GM23338 (cell line): ENCODE measurements around the gene SH3RF3. TPM values are rescaled to one million over a fixed set of nuclear protein-coding genes. Genes with fewer than 3 reads are reported as not detected.

Experiments
- ATAC-seq: fragments of 200-7000 bp; cut with Tn5 transposase; 3 replicates; pipeline ENCODE4 v1.9.1; 2020
- DNase-seq: peaks from one replicate; pipeline ENCODE4 v3.0.0-alpha.2; 2015; ENCODE audit warnings: low spot score
- H2AFZ ChIP-seq: fragments of 200-600 bp; sonication (generic); 2 replicates; pipeline ENCODE4 v1.8.0; 2016; ENCODE audit warnings: antibody characterized with exemption, mild to moderate bottlenecking, moderate library complexity
- H3F3A ChIP-seq: fragments of 200-600 bp; sonication (generic); replicated peaks from 2 replicates; pipeline ENCODE4 v1.8.0; 2017; ENCODE audit warnings: antibody characterized with exemption, mixed run types, low read depth
- H3K27ac ChIP-seq: fragments of 200-600 bp; sonication (generic); 2 replicates; pipeline ENCODE4 v1.6.1; 2016; ENCODE audit warnings: low read depth
- H3K27me3 ChIP-seq: fragments of 200-600 bp; sonication (generic); 2 replicates; pipeline ENCODE4 v1.8.0; 2016; ENCODE audit warnings: mild to moderate bottlenecking, mixed run types, moderate library complexity; ENCODE audit not compliant: insufficient read depth
- H3K36me3 ChIP-seq: fragments of 200-600 bp; sonication (generic); 2 replicates; pipeline ENCODE4 v1.8.0; 2016; ENCODE audit warnings: mild to moderate bottlenecking; ENCODE audit not compliant: insufficient read depth
- H3K4me1 ChIP-seq: fragments of 200-600 bp; sonication (generic); 2 replicates; pipeline ENCODE4 v1.8.0; 2016; ENCODE audit warnings: mild to moderate bottlenecking, moderate library complexity; ENCODE audit not compliant: insufficient read depth
- H3K4me2 ChIP-seq: fragments of 200-600 bp; sonication (generic); 2 replicates; pipeline ENCODE4 v1.7.1; 2017; ENCODE audit warnings: mixed run types
- H3K4me3 ChIP-seq: fragments of 200-600 bp; sonication (generic); 2 replicates; pipeline ENCODE4 v1.6.1; 2016; ENCODE audit warnings: mixed run types
- H3K79me2 ChIP-seq: fragments of 200-600 bp; sonication (generic); replicated peaks from 2 replicates; pipeline ENCODE4 v1.8.0; 2017; ENCODE audit warnings: mild to moderate bottlenecking; ENCODE audit not compliant: insufficient read depth
- H3K9me2 ChIP-seq: fragments of 200-600 bp; sonication (generic); 2 replicates; pipeline ENCODE4 v1.8.0; 2017; ENCODE audit not compliant: insufficient read depth
- H4K20me1 ChIP-seq: fragments of 200-600 bp; sonication (generic); replicated peaks from 2 replicates; pipeline ENCODE4 v1.8.0; 2017; ENCODE audit warnings: mild to moderate bottlenecking; ENCODE audit not compliant: insufficient read depth
- H3K27ac Mint-ChIP-seq: 2 replicates; pipeline ENCODE4 v1.8.0; 2020; ENCODE audit warnings: inconsistent platforms, mild to moderate bottlenecking, moderate library complexity, mixed read lengths
- H3K27me3 Mint-ChIP-seq: 3 replicates; pipeline ENCODE4 v1.8.0; 2022; ENCODE audit warnings: low read depth, mild to moderate bottlenecking, moderate library complexity, mixed read lengths, inconsistent platforms; ENCODE audit not compliant: insufficient read depth, poor library complexity
- H3K36me3 Mint-ChIP-seq: 3 replicates; pipeline ENCODE4 v1.8.0; 2021; ENCODE audit warnings: low read depth, mild to moderate bottlenecking, inconsistent platforms, moderate library complexity, mixed read lengths
- H3K4me1 Mint-ChIP-seq: 3 replicates; pipeline ENCODE4 v1.8.0; 2020; ENCODE audit warnings: mild to moderate bottlenecking, inconsistent platforms, mixed read lengths
- H3K4me3 Mint-ChIP-seq: 3 replicates; pipeline ENCODE4 v1.8.0; 2021; ENCODE audit warnings: moderate library complexity, mild to moderate bottlenecking, inconsistent platforms, mixed read lengths
- H3K9me3 Mint-ChIP-seq: 3 replicates; pipeline ENCODE4 v1.8.0; 2020; ENCODE audit warnings: moderate library complexity, mild to moderate bottlenecking, inconsistent platforms, mixed read lengths
- CREB1 ChIP-seq: fragments of 250-450 bp; sonication (Bioruptor Pico); IDR thresholded peaks from 2 replicates; pipeline ENCODE4 v1.5.0; 2020; ENCODE audit warnings: low read depth, mild to moderate bottlenecking, moderate library complexity
- EZH2 ChIP-seq: fragments of 200-600 bp; sonication (generic); IDR thresholded peaks from one replicate; pipeline ENCODE4 v1.8.0; 2017; ENCODE audit warnings: antibody characterized with exemption, mild to moderate bottlenecking, low read depth; ENCODE audit not compliant: unreplicated experiment
- EZH2phosphoT487 ChIP-seq: fragments of 200-600 bp; sonication (generic); IDR thresholded peaks from one replicate; pipeline ENCODE4 v1.8.1; 2018; ENCODE audit warnings: antibody characterized with exemption; ENCODE audit not compliant: unreplicated experiment
- JUNB ChIP-seq: IDR thresholded peaks from one replicate; pipeline ENCODE4 v1.6.1; 2016; ENCODE audit warnings: antibody characterized with exemption; ENCODE audit not compliant: unreplicated experiment
- NANOG ChIP-seq: IDR thresholded peaks from 2 replicates; pipeline ENCODE4 v1.6.1; 2016; ENCODE audit warnings: antibody characterized with exemption, borderline replicate concordance
- POLR2AphosphoS5 ChIP-seq: IDR thresholded peaks from 2 replicates; pipeline ENCODE4 v1.6.1; 2016; ENCODE audit warnings: antibody characterized with exemption, low read depth
- ZNF114 ChIP-seq: fragments of 250-450 bp; sonication (Bioruptor Pico); IDR thresholded peaks from 2 replicates; pipeline ENCODE4 v1.5.0; 2020; ENCODE audit warnings: mild to moderate bottlenecking, moderate library complexity
- ZNF331 ChIP-seq: fragments of 250-450 bp; sonication (Bioruptor Pico); IDR thresholded peaks from 2 replicates; pipeline ENCODE4 v1.5.0; 2020; ENCODE audit warnings: low read depth, mild to moderate bottlenecking, moderate library complexity
- polyA plus RNA-seq: library from polyadenylated mRNA; unstranded; fragments of >200 nt; fragmentation: Nextera tagmentation; extraction: Ambion mirVana; gene quantifications from 2 replicates; pipeline ENCODE4 v1.2.1, GENCODE V29; 2016
- total RNA-seq: library from RNA; depleted of rRNA; stranded (reverse); fragments of >200 nt; shearing (Covaris generic); gene quantifications from 2 replicates; pipeline ENCODE4 v1.2.3, GENCODE V29; 2014
- TF ChIP-seq, protein P1 (sequence below), 2 experiments: fragments of 200-600 bp in 1 of 2; sonication (generic) in 1 of 2; conservative IDR thresholded peaks; 2 replicates each; pipeline versions ENCODE4 v1.5.1 to v1.6.1; 2016 to 2017; ENCODE audit warnings: antibody characterized with exemption in 2 of 2, low read depth in 2 of 2, mild to moderate bottlenecking in 2 of 2, moderate library complexity in 1 of 2
- TF ChIP-seq, protein P2 (sequence below): IDR thresholded peaks from one replicate; pipeline ENCODE4 v1.6.1; 2018; ENCODE audit warnings: antibody characterized with exemption; ENCODE audit not compliant: unreplicated experiment

Gene SH3RF3
- total and polyA plus RNA-seq, 2 experiments from 2014 or later: 0.11 to 0.63 TPM

DNA sequence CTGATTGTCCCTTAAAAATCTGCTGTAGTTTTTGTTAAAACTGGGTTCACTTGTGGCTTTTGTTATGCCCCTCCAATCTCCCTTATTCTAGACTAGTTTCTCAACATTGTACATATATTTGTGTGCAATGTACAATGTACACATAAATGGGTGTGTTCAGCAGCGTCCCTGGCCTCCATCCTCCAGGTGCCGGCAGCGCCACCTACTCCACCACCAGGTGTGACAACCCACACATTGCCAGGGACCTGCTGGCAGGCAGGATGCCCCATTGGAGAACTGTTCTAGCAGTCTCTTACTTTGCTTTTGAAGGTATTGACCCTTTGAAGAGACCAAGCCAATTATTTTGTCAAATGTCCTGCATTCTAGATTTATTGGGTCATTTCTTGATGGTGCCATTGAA is 75.4 kb downstream of the SH3RF3 start:
- H3K4me3 Mint-ChIP-seq: no peak overlapping the region
- H3K36me3 ChIP-seq: no peaks in the 10 kb centered on the region

DNA sequence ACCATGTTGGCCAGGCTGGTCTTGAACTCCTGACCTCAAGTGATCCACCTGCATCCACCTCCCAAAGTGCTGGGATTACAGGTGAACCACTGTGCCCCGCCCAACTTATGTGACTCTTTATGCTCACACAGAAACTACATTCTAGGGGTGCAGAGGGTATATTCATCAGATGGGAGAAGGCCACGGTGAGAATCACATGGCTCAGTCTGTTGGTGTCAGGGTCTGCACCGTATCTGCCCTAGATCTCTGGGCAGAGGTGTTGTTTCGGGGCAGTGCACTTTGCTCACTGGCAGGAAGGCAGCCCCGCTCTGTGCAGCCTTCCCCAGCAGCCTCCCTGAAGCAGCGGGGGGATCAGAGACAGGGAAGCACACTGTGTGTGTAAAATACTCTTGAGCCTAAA is 76.4 kb downstream of the SH3RF3 start:
- no peaks in the 10 kb centered on the region for H3F3A ChIP-seq
- peaks cover 10% of the 10 kb centered on the region for H3K27me3 Mint-ChIP-seq
- H3K4me1 Mint-ChIP-seq: peaks cover 2% of the 10 kb centered on the region; the same call in 1 of the 3 replicates
- ATAC-seq: no peak
- H3K9me2 ChIP-seq: no peaks in the 10 kb centered on the region
- H3K36me3 ChIP-seq: no peaks in the 10 kb centered on the region
- H3K27ac Mint-ChIP-seq: no peak overlapping the region; the same call in 1 of the 2 replicates
- H3K4me3 Mint-ChIP-seq: no peak overlapping the region
- H4K20me1 ChIP-seq: no peaks in the 10 kb centered on the region
- no peaks in the 10 kb centered on the region for H3K79me2 ChIP-seq
- no peak overlapping the region for H3K4me2 ChIP-seq
- no peaks in the 10 kb centered on the region for H3K9me3 Mint-ChIP-seq
- no peaks in the 10 kb centered on the region; the same call in 2 of the 3 replicates for H3K36me3 Mint-ChIP-seq
- no peak for DNase-seq
- H2AFZ ChIP-seq: no peak overlapping the region
- H3K4me1 ChIP-seq: no peaks in the 10 kb centered on the region
- H3K4me3 ChIP-seq: no peak overlapping the region
- H3K27me3 ChIP-seq: no peaks in the 10 kb centered on the region
- no peak overlapping the region for H3K27ac ChIP-seq
- TF ChIP-seq NANOG (no peak), JUNB (no peak), ZNF114 (CRISPR knock-in tag) (no peak), EZH2 (no peak), ZNF331 (CRISPR knock-in tag) (no peak)

More for the DNA sequence above, 75.4 kb downstream of the SH3RF3 start:
- Mint-ChIP-seq H3K27ac (no peak overlapping the region), H3K27me3 (peaks cover 11% of the 10 kb centered on the region), H3K36me3 (no peaks in the 10 kb centered on the region; the same call in 2 of the 3 replicates), H3K4me1 (no peaks in the 10 kb centered on the region), H3K9me3 (0 out of 3 replicates have a peak, but pooled peaks cover under 1% of the 10 kb centered on the region)
- TF ChIP-seq ZNF114 (CRISPR knock-in tag) (no peak), JUNB (no peak), EZH2phosphoT487 (no peak), NANOG (no peak), POLR2AphosphoS5 (no peak), EZH2 (no peak), CREB1 (CRISPR knock-in tag) (no peak)
- TF ChIP-seq, protein P1, sequence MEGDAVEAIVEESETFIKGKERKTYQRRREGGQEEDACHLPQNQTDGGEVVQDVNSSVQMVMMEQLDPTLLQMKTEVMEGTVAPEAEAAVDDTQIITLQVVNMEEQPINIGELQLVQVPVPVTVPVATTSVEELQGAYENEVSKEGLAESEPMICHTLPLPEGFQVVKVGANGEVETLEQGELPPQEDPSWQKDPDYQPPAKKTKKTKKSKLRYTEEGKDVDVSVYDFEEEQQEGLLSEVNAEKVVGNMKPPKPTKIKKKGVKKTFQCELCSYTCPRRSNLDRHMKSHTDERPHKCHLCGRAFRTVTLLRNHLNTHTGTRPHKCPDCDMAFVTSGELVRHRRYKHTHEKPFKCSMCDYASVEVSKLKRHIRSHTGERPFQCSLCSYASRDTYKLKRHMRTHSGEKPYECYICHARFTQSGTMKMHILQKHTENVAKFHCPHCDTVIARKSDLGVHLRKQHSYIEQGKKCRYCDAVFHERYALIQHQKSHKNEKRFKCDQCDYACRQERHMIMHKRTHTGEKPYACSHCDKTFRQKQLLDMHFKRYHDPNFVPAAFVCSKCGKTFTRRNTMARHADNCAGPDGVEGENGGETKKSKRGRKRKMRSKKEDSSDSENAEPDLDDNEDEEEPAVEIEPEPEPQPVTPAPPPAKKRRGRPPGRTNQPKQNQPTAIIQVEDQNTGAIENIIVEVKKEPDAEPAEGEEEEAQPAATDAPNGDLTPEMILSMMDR (conservative IDR thresholded peaks at IDR 0.05; ENCODE audit: low read depth in 2 of 2): no peak
- TF ChIP-seq, protein P2, sequence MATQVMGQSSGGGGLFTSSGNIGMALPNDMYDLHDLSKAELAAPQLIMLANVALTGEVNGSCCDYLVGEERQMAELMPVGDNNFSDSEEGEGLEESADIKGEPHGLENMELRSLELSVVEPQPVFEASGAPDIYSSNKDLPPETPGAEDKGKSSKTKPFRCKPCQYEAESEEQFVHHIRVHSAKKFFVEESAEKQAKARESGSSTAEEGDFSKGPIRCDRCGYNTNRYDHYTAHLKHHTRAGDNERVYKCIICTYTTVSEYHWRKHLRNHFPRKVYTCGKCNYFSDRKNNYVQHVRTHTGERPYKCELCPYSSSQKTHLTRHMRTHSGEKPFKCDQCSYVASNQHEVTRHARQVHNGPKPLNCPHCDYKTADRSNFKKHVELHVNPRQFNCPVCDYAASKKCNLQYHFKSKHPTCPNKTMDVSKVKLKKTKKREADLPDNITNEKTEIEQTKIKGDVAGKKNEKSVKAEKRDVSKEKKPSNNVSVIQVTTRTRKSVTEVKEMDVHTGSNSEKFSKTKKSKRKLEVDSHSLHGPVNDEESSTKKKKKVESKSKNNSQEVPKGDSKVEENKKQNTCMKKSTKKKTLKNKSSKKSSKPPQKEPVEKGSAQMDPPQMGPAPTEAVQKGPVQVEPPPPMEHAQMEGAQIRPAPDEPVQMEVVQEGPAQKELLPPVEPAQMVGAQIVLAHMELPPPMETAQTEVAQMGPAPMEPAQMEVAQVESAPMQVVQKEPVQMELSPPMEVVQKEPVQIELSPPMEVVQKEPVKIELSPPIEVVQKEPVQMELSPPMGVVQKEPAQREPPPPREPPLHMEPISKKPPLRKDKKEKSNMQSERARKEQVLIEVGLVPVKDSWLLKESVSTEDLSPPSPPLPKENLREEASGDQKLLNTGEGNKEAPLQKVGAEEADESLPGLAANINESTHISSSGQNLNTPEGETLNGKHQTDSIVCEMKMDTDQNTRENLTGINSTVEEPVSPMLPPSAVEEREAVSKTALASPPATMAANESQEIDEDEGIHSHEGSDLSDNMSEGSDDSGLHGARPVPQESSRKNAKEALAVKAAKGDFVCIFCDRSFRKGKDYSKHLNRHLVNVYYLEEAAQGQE: no peak
- no peak for ATAC-seq
- Histone ChIP-seq H3K4me1 (no peaks in the 10 kb centered on the region), H3K79me2 (no peaks in the 10 kb centered on the region), H2AFZ (no peak overlapping the region), H3K4me3 (no peak overlapping the region), H3K27ac (no peak overlapping the region), H3K9me2 (no peaks in the 10 kb centered on the region), H3F3A (no peaks in the 10 kb centered on the region), H4K20me1 (no peaks in the 10 kb centered on the region), H3K27me3 (no peaks in the 10 kb centered on the region), H3K4me2 (no peak overlapping the region)
- no peak for DNase-seq
